PC-3 (cell line): ENCODE measurements around the gene PTP4A1.

ENCODE experiments used
- CTCF ChIP-seq: fragments of 300-600 bp; sonication (generic); conservative IDR thresholded peaks from 2 replicates; pipeline ENCODE4 v1.5.1; 2017; ENCODE audit warnings: antibody characterized with exemption, low read depth, mild to moderate bottlenecking, low read length
- EZH2 ChIP-seq: fragments of 300-600 bp; sonication (generic); IDR thresholded peaks from one replicate; pipeline ENCODE4 v1.6.1; 2017; ENCODE audit warnings: antibody characterized with exemption, mild to moderate bottlenecking, low read length; ENCODE audit not compliant: unreplicated experiment
- EZH2phosphoT487 ChIP-seq: fragments of 300-600 bp; sonication (generic); IDR thresholded peaks from 2 replicates; pipeline ENCODE4 v1.6.1; 2018; ENCODE audit warnings: mild to moderate bottlenecking, antibody characterized with exemption, low read length, borderline replicate concordance

- TF ChIP-seq CTCF (no peak), EZH2 (no peak), EZH2phosphoT487 (no peak)
These were observed 27.9 kb downstream of the PTP4A1 start for GRCh38 chr6:63600136-63600535.
